Fibroblast of skin of abdomen (primary cell): ENCODE data around the gene CPSF3. TPM values are rescaled to one million over a fixed set of nuclear protein-coding genes. Genes with fewer than 3 reads are reported as not detected.

Experiments used
- DNase-seq: peaks from one replicate; pipeline ENCODE4 v3.0.0-alpha.2; 2013
- polyA plus RNA-seq, 2 experiments: library from polyadenylated mRNA; unstranded; fragments of 120-200 nt; gene quantifications; one replicate each; pipeline ENCODE4 v1.2.1, GENCODE V29; 2013; ENCODE audit not compliant: insufficient read length in 2 of 2

CPSF3 gene
- polyA plus RNA-seq (2013, experiment 1 of 2; ENCODE audit: insufficient read length): 48.5 TPM
- 44.4 TPM for polyA plus RNA-seq (2013, experiment 2 of 2; ENCODE audit: insufficient read length)

DNA sequence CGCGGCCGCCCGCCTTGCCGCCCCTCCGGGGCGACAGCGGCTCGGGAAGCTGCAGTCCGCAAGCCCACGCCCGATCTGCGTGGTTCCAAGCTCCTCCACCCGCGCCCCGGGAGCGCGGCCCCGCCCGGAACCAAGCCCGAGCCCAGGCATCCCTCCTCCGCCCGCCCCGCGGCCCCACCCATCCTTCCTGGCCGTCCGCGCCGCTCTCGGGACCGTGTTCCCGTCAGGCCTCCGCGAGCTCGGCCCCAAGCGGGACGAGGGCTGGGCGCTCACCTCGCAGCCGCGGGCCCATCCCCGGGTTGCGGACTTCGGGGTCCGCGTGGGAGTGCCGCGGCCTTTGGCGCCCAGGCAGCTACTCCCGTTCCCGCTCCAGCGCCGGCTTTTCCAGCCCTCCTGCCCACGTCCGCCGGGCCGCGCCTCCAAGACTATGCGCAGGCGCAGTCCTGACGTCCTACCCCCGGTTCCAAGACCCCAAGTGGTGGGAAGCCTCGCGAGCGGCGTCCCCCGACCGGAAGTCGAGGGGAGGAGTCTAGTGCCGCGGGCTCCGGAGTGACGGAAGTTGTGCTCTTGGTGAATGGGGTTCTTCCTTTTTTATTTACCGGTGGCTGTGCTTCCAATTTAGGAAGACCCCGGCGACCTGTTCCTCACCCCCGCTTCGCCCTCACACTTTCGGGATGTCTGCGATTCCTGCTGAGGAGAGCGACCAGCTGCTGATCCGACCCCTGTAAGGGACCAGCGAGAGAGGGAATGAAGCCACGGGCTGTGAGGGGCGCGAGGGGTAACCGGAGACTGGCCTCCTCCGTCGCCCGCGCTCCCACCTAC is at the start of gene CPSF3, which contains the start of gene ITGB1BP1:
CPSF3 (plus strand) TSS at position 555 of the 822 bp plus-strand sequence; CDS start at position 675, 120 bp downstream.
ITGB1BP1 (minus strand) TSS at position 429 of the 822 bp plus-strand sequence. CDS start 4,831 bp downstream, outside the sequence.
- DNase-seq: peak; percentile 97

DNA sequence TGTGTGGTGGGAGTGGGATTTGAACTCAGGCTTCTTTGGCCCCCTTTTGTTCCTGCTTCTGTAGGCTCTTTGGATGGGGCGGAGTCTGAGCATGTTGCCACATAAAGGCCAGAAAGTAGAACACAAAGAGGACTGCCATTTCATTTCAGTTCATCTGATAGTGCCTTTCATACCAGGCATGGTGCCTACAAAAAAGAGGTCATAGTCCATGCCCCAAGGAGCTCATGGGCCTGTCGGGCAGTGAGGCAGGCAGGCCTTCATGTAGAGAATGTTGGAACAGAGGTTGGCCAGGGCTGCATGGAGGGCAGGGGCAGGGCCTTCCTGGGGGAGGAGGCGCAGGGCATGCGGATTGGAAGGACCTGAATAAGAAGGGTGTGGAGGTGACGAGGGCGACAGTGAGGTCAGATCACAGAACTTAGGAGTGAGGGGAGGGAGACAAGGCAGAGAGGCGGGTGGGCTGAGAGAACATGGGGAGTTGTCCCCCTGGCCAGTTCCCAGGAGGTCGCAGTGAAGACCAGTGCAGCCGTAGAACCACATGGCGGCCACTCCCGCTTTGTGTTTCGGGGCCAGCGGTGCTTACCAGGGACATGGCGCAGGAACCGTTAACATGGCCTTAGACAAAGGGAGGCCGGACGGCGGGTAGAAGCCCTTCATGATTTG is 49.3 kb upstream of the CPSF3 start:
- DNase-seq: no peak

DNA sequence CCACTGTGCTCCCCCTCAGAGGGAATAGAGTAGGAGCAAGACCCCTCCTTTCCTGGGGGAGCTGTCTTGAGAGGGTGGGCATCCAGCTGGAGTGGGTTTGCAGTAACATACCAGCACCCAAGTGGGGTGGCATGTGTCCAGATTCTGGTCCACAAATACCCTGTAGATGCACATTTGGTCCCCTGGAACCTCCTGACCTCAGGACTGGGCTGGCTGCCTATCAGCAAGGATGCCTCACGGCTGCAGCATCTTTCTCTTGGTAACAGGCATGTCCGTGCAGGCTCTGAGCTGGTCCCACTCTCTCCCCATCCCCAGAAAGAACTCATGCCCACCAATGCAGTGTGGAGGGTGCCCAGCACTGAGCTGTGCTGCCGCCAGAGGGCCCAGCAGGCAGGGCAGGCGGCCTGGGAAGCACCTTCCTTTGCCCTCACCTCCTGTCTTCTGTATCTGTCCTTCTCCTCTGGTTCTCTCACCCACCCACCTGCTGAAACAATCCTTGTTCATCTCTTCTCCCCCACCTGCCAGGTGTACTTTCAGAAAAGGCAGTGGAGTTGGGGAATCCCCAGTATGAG is 47.5 kb upstream of the CPSF3 start:
- no peak for DNase-seq

DNA sequence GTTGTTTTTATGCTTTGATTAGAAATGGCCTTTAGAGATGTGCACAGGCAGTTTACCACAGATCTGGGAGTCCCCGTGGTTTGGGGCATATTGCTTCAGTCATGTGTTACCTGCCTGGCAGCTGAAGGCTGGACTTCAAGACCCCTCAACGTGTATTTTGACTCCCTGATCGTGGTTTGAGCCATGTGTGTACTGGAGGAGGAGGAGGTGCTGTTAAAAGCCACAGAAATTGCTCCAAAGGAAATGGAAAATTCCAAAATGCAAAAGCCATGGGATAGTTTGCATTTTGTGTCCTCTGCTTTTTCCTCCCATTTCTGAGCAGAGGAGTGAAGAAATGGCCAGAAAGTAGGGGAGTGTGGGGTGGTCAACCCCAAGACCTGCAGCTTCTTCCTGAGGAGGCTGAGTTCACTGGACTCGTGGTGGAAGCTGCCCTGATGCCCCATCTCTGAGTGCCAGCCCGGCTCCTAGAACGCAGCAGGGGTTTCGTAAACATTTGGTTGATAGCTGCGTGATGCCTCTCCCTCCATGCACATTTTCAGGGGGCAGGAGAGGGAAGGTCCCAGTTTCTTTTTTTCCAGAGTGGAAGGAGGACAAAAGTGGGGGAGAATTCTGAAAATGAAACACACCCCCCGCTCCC is 45.9 kb upstream of the CPSF3 start:
- peak; percentile 18 for DNase-seq

DNA sequence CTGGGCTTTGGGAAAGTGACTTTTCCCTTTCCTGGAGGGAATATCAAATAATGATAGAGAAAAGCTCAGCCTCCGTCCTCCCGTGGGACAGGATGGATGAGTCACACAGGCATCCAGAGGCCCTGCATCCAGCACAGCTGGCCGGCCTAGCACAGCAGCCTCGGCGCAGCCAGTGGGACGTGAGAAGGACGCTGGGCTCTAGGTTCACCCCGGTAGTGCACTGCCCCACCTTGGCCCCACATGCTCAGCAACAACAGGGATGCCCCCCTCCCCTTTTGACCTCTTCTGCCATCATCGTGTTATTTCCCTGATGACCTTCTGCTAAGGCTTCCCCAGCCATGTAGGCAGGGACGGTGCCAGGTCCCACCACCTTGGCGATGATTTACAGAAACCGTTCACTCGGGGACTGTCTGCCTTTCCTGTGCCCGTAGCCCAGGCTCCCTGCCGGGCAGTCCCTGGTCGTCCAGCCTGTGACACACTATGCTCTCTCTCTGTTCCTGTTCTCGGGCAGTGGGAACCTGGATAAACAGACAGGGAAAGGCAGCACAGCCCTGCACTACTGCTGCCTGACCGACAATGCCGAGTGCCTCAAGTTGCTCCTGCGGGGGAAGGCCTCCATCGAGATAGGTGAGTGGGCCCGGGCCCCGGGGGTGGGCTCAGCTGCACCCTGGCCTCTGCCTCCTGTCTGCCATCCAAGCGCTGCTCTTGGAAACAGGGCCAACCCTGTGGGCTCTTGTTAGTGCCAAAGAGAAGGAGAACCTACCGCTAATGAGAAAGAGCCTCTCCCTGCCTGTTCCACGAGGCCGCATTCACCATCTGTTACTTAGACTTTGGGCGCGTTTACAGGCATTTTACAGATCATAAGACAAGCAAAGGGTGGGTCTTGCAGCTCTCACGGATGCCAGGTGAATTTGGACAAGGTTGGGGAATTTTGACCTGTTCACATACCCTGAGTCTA is 44.7 kb upstream of the CPSF3 start:
- DNase-seq: peak; percentile 74

DNA sequence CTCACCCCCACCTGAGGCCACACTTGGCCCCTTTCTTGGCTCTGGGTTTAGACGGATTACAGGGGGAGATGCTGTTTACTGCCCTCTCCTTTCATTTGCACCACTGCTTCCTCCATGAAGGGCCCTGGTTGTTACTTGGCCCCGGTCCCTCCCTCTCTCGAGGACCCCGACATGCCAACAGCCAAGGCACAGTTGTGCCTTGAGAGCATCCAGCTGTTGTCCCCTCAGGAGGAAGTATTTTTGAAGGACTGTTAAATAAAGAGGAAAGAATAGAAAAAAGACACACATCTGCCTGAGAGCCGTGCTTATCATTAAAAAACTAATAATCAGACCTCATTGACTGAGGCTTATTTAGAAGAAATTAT is 44.1 kb upstream of the CPSF3 start:
- no peak for DNase-seq

DNA sequence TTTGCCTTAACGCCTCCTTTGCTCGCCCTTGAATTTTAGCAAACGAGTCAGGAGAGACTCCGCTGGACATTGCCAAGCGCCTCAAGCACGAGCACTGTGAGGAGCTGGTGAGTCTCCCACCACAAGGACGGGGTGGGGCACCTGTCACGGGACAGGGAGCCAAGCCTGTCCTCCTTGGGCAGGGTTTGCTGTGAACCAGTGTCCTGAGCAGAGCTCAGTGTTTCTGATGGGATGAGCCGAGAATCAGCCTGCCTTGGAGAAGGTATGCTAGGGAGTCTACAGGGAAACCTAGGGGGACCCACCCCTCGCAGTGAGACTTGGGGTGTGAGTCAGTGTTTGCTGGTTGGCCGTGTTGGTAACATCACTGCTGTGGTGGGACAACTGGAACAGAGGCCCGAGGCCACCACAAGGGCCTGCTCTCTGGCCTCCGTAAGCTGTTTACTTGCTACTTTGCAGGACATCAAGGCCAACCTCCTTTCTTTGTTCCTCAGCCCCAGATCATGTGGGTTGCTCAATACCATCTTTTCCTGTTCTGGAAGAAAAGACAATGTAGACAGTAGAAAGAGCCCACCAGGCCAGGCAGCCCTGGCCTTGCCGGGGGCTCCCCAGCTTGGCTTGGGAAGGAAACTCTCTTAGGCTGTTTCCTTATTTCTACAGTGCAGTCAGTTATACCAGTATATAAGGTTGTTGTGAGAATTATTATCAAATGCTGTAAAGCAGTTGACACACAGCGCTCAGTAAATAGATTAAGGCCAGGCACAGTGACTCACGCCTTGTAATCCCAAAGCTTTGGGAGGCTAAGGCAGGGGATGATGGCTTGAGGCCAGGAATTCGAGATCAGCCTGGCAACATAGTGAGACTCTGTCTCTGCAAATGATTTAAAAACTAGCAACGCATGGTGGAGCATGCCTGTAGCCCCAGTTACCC is 42.5 kb upstream of the CPSF3 start:
- peak; percentile 94 for DNase-seq

DNA sequence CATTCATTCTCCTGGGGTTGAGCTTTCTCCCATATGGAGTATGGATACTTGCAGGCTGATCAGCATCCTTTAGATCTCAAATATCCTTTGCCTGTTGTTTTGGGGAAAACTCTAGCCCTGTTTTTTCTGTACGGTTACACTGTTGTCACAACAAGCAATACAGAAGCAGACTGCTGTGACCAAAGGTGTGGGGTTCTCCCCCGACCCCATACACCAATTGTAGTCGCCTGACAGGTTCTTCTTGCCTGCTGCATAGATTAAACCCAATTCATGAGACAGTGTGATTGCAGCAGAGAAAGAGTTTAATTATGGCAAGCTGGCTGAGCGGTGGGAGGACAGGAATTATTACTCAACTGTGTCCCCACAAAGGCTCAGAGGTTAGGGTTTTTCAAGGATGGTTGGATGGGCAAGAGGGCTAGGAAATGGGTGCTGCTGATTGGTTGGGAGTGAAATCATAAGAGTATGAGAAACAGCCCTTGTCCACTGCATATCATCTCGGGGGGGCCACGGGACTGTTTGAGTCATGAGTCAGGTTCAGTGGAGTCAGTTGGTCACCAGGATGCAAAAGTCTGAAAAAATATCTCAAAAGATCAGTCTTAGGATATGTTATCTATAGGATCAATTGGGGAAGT is 40.7 kb upstream of the CPSF3 start:
- DNase-seq: no peak

DNA sequence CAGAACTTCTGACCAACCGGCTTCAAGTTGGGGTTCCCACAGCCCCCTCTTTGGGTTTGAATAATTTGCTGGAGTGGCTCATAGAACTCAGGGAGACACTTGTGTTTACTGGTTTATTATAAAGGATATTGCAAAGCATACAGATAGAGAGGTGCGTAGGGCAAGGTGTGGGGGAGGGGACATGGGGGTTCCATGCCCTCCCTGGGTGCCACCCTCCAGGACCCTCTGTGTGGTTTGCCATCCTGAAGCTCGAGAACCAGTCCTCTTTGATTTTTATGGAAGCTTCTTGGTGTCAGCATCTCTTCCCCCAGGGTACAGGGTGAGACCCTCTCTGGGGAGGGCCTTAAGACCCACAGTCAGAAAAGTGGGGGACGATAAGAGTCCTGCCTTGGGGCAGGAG is 38.9 kb upstream of the CPSF3 start:
- no peak for DNase-seq

DNA sequence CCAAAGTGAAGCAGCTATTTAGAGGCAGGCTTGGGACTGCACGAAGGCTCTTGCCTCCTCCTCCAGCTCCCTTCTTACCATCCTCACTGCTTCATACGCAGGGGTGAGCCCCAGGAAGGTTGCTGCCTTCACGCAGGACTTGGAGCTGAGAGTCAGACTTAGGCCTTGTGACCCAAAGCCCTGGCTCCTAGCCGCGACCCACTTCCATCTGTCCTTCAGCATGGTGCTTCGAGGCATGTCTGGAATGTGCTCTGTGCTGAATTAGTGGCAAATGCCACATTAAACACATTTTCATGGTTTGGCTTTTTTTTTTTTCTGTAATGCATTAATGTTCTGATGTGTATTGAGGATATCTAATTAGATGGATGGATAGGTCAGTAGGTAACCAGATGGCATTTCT is 37.6 kb upstream of the CPSF3 start:
- DNase-seq: peak; percentile 38

DNA sequence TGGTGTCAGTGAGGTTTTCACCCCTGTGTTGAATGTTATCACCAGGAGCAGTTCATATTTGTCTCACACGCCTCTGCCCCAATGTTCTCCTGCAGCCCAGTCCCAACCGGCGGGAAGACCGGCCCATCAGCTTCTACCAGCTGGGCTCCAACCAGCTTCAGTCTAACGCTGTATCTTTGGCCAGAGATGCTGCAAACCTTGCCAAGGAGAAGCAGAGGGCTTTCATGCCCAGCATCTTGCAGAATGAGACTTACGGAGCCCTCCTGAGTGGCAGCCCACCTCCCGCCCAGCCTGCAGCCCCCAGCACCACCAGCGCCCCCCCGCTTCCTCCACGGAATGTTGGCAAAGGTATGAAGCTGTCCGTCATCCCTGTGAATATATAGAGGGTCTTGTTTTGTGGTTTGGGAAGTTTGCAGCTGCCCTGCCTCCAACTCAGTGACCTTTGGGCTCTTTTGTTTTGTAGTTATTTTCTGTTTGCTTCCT is 35.2 kb upstream of the CPSF3 start:
- DNase-seq: no peak

DNA sequence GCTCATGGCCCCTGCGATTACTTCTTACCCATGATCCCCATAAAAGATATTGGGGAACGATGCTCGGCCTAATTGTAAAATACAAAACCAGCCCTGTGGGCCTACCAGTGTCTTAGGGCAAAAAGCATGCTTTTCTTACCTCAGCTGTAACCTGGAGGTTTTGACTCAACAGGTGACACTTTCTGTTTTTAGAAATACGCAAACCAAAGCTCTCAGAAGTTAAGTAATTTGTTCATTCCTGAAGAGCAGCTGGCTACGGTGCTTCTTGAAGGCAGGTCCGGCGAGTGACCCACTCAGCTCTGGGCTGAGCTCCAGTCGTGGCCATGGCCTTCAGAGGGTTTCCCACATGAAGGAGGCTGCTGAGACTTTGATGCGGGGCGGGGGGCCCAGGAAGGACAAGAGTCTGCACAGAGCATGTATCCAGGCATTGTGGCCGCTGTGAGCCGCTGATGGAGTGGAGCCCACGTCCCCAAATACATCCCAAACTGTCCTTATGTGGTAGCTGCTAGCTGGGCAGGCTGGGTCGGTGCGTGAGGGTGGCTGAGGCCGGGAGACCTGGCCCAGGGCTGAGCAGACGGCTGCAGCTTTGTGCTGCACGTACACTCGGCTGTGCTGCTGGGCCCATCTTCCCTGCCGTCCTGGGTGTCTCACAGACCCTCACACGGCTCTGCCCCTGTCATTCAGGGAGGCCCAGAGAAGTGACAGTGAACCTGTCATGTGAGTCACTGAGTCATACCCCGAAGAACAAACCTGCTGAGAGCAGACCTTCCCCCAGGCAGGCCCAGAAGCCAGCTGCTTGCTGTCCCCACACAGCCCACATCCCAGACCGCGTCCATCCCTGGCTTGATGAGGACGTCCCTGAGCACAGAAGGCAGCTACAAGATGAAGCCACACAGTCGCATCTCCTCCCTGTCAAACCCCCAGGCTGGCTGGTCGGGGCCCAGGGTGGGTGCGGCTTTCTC is 34.2 kb upstream of the CPSF3 start:
- DNase-seq: no peak

DNA sequence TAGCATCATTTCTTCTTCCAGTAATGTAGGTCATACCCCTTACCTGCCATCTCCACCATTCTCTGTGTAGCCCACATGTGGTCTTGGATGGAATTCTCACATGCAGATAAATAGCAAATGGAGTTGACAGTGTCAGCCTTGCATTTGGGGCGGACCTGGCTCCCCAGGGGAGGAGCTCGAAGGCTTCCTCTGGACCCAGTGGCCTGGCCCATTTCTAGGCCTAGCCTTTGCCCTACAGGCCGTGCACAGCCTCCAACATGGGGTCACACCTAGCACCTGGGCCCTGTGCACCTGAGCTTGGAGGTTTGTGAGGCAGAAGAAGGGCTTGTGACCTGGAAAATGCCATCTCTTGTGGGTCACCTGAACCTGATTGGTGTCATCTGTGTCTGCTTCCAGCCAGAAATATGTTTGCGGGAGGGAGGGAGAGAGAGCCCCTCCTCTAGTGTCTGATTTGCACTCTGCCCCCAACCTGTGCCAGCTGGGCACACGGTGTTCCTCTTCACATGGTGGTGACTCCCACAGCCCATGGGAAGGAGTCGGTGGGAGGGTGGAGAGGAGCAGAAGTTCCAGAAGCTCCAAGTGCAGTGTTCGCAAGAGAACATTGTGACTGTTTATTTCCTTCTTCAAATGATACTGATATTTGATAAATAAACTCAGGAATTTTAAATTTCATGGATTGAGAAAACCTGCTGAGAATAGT is 33.2 kb upstream of the CPSF3 start:
- DNase-seq: no peak

DNA sequence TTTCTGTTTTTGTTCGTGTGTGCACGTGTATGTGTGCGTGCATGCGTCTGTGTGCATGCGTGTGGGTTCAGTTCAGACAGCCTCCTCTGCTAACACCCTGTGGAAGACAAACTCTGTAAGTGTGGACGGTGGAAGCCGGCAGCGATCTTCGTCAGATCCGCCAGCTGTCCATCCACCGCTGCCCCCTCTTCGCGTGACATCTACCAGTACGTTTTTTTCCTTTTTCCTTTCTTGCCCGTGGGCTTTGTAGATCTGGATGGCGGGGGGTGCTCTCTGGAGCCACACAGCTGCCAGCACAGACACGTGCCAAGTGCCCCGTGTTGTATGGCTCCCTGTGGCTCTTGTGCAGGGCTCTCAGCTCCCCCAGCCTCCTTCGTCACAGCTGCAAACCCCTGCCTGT is 32.5 kb upstream of the CPSF3 start:
- no peak for DNase-seq

DNA sequence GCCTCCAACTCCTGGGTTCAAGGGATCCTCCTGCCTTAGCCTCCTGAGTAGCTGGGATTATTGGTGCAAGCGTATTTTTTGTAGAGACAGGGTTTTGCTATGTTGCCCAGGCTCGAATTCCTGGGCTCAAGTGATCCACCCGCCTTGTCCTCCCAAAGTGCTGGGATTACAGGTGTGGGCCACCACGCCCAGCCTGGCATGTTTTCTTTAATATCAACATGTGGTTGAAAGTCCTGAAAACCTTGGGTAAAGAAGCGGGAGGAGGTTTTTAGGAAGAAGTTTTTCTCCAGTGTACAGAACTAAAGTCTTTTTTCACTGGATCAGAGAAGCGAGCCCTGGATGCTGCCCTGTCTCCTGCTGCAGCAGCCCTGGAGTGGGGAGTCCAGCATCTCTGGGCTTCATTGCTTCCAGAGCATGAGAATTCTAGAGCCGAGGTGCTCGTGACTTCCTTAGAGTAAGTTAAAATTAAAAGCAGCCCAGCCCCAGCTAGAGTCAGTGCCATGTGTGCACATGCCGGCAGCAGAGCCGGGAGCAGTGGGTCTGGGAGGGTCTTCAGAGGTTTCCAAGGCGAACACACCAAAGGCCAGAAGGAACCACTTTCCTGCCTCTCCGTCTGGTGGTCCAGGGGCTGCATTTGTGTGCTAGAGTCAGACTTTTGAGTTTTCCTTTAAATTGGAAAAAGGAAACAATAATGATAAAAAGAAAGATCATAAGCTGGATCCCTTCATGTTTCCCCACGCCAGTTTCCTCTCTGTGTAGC is 31.3 kb upstream of the CPSF3 start:
- DNase-seq: no peak

DNA sequence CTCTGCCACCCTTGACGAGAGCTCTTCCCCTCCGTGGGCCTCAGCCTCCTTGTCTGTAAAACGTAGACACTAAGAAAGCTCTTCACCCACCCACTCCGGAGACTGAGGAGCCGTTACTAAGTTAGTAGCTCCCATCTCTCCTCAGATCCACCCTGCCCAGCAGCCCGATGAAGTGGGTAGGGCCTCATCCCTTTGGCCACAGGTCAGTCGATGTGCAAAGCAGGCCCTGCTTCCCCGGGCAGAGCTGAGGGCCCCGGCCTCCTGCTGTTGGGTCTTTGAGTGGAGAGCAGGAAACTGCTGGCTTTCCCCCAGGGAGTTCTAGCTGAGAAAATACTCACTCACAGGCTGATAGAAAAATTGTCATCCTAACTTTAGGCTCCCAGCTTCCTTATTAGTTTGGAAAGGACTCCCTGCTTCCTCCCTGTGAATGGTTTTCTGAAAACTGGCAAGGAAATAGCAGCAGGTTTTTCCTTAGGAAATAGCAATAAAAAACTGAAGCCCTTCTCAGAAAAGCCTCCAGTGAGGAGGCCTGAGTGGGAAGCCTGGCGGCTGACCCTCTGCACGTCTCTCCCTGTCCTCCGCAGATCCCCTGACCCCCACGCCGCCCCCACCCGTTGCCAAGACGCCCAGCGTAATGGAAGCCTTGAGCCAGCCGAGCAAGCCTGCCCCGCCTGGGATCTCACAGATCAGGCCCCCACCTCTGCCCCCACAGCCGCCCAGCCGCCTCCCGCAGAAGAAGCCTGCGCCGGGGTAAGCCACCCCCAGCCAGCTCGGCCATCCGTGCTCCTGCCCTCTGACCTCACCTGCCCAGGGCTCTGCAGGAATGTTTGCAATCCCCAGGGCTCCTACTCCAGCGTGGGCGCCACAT is 30.3 kb upstream of the CPSF3 start:
- DNase-seq: no peak
